Endothelial cell of umbilical vein (primary cell): Measurements from ENCODE around the gene NDUFB7.

Source experiments
- CTCF ChIP-seq, 2 donors: IDR thresholded peaks; 1 replicate in 1 of 2; 2 replicates in 1 of 2; pipeline ENCODE4 v1.5.1; 2011; ENCODE audit warnings: low read length in 2 of 2, mild to moderate bottlenecking in 2 of 2, moderate library complexity in 2 of 2, control low read depth in 1 of 2, inconsistent platforms in 1 of 2, low read depth in 1 of 2; ENCODE audit not compliant: insufficient read depth in 1 of 2; ENCODE audit errors: extremely low read depth in 1 of 2
- JUN ChIP-seq: IDR thresholded peaks from 2 replicates; pipeline ENCODE4 v1.6.1; 2011; ENCODE audit warnings: borderline replicate concordance, low read depth; ENCODE audit not compliant: insufficient read length, insufficient read depth
- POLR2A ChIP-seq: IDR thresholded peaks from 2 replicates; pipeline ENCODE4 v1.6.1; 2012; ENCODE audit warnings: low read depth, mild to moderate bottlenecking, control low read depth, low read length
- POLR2AphosphoS5 ChIP-seq: IDR thresholded peaks from 2 replicates; pipeline ENCODE4 v1.6.1; 2012; ENCODE audit warnings: low read depth, mild to moderate bottlenecking, control low read depth, low read length, moderate library complexity; ENCODE audit not compliant: insufficient read depth

- TF ChIP-seq CTCF (IDR thresholded peaks at IDR 0.05; ENCODE audit: extremely low read depth in 1 of 2, insufficient read depth in 1 of 2, low read depth in 1 of 2, low read length in 2 of 2) (no peak), POLR2A (no peak), POLR2AphosphoS5 (no peak), JUN (no peak)
Measured at GRCh38 chr19:14567079-14567478, 4.8 kb downstream of the NDUFB7 start.
